CD4-positive, alpha-beta T cell treated with Interleukin-10 for 1 hour (primary cell): ENCODE measurements around the gene SNX21.
"Not testable (repeated sequence)": the region's sequence is repeated elsewhere in the genome, so short reads cannot be mapped to it uniquely, and the experiment has no call there.

Source experiments
- DNase-seq: peaks from one replicate; pipeline ENCODE4 v3.0.0-alpha.2; 2020

SNX21 gene

GRCh38 chr20:45851501-45851900, 17.9 kb downstream of the SNX21 start:
- no peak for DNase-seq

GRCh38 chr20:45852326-45852725, 18.7 kb downstream of the SNX21 start:
- DNase-seq = no peak

DNA sequence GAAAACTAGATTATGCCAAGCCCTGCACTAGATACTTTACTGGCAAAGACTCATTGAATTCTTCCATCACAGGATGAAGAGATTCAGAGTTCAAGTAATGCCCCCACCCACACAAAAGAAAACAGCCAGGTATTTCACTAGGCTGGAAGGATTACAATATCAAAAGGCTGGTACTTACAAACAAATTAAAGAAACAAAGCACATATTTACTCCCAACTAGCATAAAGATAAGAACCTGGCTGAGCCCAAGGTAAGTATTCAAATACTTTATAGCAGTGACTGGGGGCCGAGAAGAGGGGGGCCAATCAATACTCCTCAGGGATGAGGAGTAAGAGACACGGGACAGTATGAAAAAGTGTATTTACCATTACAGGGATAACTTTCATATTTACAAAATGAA, 19.9 kb downstream of the SNX21 start:
- no peak for DNase-seq

GRCh38 chr20:45857114-45857881, 23.7 kb downstream of the SNX21 start, which contains the start of the genes ACOT8 and ZSWIM3:
Gene ACOT8 (minus strand): TSS chr20:45857392. CDS start chr20:45857315, 77 bp downstream.
Gene ZSWIM3 (plus strand): TSS chr20:45857614. CDS start chr20:45857826, 212 bp downstream.
- peak; percentile 100 for DNase-seq

DNA sequence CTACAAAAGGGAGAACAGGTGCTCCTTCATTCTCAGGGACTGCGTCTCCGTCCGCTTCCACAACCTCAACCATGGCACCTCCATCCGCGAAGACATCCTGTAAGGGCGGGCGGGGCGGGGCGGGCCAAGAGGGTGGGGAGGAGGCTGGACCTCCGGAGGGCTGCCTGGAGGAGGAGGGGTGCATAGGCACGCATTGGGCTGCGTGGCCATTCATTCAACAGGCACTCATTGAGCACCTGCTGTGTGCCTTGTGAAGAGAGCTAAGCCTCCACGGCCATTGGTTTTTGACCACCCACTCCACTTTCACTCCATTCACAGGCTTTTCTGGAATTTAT, 24.2 kb downstream of the SNX21 start:
- DNase-seq = no peak

GRCh38 chr20:45859916-45860315, 26.3 kb downstream of the SNX21 start:
- no peak for DNase-seq

- no peak for DNase-seq
Observed at GRCh38 chr20:45860560-45861220, 27.1 kb downstream of the SNX21 start.

DNA sequence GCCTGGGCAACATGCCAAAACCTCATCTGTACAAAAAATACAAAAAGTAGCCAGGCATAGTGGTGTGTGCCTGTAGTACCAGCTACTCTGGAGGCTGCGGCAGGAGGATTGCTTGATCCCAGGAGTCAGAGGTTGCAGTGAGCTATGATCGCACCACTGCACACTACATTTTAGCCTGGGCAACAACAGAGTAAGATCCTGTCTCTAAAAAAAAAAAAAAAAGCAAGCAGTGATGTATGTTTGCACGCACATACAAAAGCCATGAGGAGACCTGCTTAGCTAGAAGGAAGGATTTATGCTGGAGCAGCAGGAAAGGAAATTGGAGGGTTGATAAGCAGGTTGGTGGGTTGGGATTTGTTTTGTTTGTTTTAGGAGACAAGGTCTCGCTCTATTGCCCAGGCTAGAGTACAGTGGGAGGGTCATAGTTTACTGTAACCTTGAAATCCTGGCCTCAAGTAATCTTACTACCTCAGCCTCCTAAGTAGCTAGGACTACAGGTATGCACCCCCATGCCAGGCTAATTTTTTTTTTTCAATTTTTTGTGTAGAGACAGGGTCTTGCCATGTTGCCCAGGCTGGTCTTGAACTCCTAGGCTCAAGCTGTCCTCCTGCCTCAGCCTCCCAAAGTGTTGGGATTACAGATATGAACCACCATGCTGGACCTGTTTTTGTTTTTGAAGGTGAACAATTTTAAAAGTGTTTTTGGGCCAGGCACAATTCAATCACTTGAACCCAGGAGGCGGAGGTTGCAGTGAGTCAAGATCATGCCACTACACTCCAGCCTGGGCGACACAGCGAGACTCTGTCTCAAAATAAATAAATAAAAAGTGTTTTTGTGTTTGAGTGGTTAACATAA, 27.8 kb downstream of the SNX21 start:
- no peak for DNase-seq

DNA sequence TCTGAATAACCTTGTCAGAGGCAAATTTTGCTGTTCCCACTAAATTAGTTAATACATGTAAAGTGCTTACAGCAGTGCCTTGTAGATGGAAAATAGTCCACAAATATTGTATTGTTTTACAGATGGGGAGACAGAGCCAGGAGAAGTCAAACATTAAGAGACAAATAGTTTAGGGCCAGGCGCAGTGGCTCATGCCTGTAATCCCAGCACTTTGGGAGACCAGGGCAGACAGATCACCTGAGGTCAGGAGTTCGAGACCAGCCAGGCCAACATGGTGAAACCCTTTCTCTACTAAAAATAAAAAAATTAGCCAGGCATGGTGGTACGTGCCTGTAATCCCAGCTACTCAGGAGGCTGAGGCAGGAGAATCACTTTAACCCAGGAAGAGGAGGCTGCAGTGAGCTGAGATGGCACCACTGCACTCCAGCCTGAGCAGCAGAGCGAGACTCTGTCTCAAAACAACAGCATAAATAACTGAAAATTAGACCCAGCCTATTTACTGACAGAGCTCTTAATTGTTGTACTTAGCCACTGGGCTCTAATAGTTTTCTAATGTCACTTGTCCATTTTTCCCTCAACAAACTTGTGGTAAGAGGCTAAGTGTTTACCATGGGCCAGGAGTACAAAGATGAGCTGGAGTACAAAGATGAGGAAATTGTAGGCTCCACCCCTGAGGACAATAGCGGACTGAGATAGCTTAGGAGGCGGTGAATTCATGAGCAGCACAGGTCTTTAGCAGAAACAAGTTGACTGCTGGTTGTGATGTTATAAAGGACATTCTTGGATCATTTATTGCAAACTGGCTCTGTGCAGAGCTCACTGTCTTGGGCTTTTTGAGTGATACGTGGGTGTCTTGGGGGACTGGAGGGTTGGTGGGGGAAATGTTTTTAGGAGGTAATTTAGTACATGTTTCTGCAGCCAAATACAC, 30.2 kb downstream of the SNX21 start:
- no peak for DNase-seq

DNA sequence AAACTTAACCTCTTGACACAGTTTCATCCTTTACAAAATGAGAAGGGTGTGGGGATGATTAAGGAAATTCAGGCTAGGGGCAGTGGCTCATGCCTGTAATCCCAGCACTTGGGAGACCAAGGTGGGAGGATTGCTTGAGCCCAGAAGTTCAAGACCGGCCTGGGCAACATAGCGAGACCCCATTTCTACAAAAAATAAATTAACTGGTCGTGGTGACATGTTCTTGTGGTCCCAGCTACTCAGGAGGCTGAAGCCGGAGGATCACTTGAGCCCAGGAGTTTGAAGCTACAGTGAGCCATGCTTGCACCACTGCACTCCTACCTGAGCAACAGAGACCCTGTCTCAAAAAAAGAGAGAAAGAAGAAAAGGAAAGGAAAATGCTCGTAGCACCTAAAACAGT, 32.9 kb downstream of the SNX21 start:
- DNase-seq = no peak

DNA sequence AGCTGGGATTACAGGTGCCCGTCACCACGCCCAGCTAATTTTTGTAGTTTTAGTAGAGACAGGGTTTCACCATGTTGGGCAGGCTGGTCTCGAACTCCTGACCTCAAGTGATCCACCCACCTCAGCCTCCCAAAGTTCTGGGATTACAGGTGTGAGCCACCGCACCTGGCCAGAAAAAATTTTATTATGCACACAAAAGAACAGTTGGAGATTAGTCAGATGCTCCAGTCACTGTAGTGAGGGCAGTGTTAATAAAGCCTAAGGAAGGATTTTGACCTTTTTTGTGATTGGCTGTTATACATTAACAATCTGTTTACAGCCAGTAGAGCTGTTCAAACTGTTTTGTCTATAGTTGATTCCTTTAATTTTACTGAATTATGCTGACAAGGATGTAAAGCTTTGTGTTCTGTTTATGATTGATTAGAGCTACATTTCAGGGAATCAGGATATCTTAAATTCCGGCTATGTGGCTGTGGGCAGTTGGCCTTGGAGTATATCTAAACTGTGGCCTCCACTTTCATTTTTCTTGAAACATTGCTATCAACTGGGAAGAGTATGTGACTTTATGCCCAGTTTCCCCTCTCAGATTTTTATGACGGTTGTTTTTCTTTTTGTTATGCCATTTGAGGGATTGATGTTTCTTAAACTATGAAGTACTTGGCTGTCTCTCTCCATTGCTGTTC, 33.7 kb downstream of the SNX21 start:
- no peak for DNase-seq

- no peak for DNase-seq
Observed at GRCh38 chr20:45867819-45868176, 34.2 kb downstream of the SNX21 start.

DNA sequence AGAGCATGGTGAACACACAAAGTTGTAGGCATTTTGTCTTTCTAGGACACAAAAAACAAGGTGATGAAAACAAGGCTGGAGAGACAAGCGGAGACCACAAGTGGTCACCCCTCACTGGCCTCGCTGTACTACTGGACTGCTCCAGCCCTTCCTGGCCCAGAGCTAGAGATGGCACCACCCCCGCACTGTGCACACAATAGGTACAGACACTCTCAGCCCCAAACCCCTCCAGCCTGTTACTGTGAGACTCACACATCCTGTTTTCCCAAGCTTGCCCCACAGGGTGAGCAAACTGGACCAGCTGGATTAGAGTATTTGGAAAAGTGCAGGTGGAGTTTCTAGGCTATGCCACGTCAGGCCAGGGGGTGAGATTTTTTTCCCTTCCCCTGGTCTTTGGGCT, 39.0 kb downstream of the SNX21 start:
- no peak for DNase-seq

GRCh38 chr20:45873409-45874103, 40.0 kb downstream of the SNX21 start:
- DNase-seq = no peak

DNA sequence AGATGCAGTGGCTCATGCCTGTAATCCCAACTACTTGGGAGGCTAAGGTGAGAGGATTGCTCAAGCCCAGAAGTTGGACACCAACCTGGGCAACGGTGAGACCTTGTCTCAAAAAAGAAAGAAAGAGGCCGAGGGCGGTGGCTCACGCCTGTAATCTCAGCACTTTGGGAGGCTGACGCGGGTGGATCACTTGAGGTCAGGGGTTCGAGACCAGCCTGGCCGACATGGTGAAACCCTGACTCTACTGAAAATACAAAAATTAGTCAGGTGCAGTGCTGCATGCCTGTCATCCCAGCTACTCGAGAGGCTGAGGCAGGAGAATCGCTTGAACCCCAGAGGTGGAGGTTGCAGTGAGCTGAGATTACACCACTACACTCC, 40.5 kb downstream of the SNX21 start:
- not testable (repeated sequence) for DNase-seq

GRCh38 chr20:45874576-45874975, 41.0 kb downstream of the SNX21 start:
- DNase-seq = no peak

GRCh38 chr20:45878076-45878761, 44.6 kb downstream of the SNX21 start:
- no peak for DNase-seq

DNA sequence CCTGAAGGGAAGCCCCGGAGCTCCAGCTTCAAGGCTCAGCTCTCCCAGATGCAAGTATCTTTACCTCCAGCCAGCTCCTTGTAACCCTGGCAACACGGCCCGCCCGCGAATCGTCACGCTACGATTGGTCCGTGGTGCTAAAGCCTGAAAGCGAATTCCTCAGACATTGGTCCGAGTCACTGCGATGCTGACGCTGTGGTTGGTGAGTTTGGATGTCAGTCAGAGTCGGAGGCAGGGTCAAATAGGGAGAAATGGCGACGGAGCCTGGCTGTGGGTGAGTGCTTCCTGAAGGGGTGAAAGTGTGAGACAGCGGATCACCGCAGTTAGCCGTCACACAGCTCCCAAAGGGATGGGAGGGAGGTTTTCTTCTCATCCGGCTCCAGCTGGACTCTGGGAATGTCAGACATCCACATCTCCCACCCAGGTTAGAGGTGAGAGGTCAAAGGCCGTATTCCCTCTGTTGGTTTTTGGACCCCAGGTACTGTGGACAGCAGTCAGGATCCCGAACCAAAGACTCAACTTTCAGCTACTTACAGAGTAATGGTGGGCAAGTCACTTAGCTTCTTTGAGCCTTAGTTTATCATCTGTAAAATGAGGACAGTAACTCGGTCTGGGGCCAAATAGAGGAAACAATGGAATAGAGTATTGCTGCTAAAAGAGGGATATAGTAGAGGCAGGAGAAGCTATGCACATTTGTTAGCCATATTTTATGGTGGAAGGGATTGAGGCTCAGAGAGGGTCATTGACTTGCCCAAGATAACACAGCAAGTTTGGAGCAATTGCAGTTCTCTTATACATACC, 47.6 kb downstream of the SNX21 start, which contains the start of gene ZSWIM1:
TSS of gene ZSWIM1 (plus strand) at position 240 of the 801 bp plus-strand sequence. CDS start 1,366 bp downstream, outside the sequence.
- DNase-seq = peak; percentile 99

- DNase-seq = no peak
Observed at GRCh38 chr20:45882469-45883099, 49.0 kb downstream of the SNX21 start.
